NCI-H345 treated with DMSO at 0.1 percent for 48 hours (cell line): ENCODE data around the gene SLC35G2.
"Not testable (repeated sequence)": the region's sequence is repeated elsewhere in the genome, so short reads cannot be mapped to it uniquely, and the experiment has no call there.

Experiments used
- DNase-seq: peaks from one replicate; lab custom pipeline; 2025; ENCODE audit not compliant: unreplicated experiment; lab: John Stamatoyannopoulos, UW

SLC35G2 gene

DNA sequence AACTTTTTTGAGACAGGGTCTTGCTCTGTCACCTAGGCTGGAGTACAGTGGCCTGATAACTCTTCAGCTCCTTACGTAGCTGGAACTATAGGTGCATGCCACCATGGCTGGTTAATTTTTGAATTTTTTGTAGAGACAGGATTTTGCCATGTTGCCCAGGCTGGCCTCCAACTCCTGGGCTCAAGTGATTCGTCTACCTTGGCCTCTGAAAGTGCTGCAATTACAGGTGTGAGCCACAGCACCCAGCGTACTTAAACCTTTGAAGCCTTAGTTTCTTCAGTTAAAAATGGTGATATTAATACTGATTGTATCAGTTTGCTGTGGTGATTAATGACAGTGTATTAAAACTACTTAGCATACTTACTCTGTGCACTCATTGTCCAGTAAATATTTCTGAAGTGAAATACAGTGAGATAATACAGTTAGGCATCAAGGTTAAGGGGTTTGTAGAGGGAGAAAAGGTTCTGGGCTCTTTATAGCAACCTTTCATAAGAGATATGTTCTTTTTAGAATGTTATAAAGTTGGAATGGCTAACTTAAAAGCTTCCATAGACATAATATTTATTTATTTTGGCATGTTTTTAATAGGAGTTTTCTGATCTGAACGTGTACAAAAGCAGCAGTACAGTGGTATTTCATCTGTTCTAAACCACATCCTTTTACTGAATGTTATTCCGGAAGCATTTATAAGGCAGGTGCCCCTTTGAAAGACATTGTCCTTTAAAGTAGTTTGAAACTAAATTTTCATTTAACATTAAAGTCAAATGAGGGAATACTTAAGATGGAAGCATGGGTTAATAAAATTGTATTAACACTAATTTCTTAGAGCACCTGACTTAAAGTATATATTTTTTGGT is 66.7 kb downstream of the SLC35G2 start:
- DNase-seq: no peak

DNA sequence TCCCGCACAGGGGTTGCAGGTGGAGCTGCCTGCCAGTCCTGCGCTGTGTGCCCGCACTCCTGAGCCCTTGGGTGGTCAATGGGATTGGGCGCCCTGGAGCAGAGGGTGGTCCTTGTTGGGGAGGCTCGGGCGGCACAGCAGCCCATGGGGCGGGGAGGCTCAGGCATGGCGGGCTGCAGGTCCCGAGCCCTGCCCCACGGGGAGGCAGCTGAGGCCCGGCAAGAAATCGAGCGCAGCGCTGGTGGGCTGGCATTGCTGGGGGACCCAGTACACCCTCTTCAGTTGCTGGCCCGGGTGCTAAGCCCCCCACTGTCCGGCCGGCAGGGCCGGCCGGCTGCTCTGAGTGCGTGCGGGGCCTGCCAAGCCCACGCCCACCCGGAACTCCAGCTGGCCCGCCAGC is 71.0 kb downstream of the SLC35G2 start:
- DNase-seq: no peak

DNA sequence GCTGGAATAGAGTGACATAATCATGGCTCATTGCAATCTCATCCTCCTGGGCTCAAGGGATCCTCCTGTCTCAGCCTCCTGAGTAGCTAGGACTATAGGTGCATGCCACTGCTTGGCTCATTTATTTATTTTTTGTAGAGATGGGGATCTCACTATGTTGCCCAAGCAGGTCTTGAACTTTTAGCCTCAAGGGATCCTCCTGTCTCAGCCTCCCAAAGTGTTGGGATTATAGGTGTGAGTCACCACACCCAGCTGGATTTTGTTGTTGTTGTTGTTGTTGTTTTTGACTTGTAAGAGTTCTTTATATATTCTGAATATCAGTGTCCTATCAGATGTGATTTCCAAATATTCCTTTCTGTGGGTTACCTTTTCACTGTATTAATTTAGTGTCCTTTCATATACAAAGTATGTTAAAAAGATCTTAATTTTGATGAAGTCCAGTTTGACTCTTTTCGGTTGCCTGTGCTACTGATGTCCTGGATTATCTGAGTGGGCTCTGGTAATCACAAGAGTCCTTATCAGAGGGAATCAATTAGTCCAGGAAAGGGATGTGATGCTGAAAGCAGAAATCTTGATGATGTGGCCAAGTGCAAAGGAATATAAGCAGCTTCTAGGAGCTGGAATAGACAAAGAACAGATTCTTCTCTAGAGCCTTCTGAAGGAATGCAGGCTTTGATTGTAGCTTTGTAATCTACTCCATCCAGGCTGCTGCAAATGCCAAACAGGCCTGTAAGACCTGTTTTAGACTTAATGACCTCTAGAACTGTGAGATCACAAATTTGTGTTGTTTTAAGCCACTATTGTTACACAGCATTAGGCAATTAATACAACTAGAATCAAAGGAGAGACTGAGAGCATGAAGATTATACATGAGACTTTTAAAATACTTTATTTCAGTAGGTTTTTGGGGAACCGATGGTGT is 73.3 kb downstream of the SLC35G2 start:
- no peak for DNase-seq

DNA sequence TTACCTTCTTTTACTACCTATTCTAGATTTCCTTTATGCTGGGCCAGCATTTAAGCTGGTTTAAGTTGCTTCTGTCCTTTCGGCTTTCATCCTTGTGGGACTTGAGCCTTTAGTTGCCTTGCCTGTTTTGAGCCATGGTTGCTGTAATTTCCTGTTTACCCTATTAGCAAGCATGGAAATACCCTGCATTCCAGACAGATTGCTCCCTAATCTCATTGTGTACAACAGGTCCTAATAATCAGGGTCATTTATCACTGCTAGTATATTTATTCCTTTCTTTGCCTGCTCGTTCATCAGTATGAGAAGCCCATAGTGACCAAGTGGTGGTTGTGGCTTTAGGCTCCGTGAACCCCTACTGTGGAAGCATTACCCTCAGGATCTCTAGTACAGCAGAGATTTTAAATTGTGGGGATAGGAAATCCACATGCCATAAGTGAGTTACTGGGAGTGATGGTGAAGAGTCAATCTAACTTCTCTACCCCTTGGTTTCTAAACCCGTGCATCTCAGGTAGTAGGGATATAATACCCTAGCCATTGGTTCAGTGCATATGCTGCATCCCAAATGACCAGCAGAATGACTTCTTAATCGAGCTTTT is 75.0 kb downstream of the SLC35G2 start:
- no peak for DNase-seq

DNA sequence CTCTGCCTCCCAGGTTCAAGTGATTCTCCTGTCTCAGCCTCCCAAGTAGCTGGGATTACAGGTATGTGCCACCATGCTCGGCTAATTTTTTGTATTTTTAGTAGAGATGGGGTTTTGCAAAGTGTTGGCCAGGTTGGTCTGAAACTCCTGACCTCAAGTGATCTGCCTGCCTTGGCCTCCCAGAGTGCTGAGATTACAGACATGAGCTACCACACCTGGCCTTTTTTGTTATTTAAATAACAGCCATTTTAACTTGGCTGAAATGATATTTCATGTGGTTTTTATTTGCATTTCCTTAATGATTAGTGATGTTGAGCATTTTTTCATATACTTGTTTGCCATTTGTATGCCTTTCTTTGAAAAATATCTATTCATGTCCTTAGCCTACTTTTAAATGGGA is 78.2 kb downstream of the SLC35G2 start:
- not testable (repeated sequence) for DNase-seq

DNA sequence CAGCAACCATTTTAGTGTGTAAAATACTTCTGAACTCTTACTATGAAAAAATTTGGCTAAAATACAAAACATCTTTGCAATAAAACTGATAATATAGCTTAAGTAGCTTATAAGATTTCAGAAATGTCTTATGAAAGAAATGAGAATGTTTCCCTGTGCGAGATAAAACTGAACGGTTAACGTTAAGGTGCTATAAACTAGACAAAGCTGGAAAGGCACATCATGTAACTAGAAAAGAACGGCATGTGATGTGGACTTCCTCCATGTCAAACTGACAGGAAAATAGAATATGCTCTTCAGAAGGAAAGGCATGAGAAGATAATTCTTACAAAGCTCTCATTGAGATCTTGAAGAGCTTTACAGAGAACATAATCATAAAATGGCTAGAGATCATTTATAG is 79.6 kb downstream of the SLC35G2 start:
- no peak for DNase-seq

DNA sequence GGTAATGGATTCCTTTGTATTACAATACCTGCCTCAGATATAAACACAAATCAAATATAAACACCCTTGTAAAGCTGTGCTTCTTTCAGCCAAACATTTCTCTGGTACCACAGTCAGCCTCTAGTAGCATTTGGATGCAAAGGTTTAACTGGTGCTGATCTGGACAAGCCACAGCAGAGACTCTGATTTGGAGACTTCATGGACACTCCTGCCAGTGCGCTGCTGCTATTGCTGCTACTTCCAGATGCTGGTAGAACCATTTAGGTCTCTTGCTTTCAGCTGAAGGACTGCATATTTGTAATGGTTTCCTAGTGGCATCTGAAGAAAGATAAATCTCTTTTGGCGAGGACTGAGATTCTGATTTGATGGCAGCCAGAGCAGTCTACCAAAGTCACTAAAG is 80.0 kb downstream of the SLC35G2 start:
- DNase-seq: no peak

DNA sequence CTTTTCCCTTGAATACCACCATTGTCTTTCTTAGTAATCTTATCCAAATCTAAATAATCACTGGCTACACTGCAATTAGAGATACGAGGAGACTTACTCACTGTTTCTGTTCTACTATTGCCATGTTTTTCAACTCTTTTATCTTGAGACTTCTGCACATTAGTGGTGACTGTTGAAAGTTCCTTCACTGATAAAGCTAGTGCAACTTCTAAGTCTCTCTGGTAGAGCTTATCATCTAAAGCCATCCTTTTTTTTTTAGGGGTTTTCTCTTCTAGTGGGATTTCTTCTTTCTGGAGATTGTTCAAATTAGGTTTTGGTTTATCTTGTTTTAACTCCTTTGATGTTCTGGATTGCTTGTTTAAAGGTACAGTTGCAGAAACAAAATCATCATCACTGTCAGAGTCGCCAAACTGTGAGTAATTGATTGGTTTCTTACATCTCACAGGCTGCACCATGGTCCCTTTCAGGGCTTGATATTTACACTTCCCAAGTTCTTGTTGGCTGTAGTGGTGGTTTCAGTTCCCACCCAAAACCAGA is 80.8 kb downstream of the SLC35G2 start:
- no peak for DNase-seq

DNA sequence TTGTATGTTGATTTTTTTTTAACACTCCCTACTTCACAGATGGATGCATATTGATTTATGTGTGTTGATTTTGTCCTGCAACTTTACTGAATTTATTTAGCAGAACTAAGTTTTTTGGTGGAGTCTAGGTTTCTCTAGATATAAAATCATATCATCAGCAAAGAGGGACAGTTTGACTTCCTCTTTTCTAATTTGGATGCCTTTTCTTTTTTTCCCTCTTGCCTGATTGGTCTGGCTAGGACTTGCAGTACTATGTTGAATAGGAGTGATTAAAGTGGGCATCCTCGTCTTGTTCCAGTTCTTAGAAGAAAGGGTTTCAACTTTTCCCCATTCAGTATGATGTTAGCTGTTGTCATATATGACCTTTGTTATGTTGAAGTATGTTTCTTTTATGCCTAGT is 81.8 kb downstream of the SLC35G2 start:
- not testable (repeated sequence) for DNase-seq

DNA sequence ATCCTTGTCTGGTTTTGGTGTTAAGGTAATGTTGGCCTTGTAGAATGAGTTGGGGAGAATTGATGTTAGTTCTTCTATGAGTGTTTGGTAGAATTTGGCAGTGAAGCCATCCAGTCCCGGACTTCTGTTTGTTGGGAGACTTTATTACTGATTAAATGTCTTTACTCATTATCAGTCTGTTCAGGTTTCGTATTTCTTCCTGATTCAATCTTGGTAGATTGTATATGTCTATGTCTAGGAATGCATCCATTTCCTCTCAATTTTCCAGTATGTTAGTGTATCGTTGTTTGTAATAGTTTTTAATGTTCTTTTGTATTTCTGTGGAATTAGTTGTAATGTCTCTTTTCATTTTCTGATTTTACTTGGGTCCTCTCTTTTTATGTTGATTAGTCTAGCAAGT is 82.5 kb downstream of the SLC35G2 start:
- no peak for DNase-seq

DNA sequence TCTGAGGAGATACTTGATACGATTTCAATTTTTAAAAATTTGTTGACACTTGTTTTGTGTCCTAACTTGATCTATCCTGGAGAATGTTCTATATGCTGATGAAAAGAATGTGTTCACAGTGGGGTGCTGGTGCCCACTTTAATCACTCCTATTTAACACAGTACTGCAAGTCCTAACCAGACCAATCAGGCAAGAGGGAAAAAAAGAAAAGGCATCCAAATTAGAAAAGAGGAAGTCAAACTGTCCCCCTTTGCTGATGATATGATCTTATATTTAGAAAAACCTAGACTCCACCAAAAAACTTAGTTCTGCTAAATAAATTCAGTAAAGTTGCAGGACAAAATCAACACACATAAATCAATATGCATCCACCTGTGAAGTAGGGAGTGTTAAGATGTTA is 83.6 kb downstream of the SLC35G2 start:
- DNase-seq: not testable (repeated sequence)

DNA sequence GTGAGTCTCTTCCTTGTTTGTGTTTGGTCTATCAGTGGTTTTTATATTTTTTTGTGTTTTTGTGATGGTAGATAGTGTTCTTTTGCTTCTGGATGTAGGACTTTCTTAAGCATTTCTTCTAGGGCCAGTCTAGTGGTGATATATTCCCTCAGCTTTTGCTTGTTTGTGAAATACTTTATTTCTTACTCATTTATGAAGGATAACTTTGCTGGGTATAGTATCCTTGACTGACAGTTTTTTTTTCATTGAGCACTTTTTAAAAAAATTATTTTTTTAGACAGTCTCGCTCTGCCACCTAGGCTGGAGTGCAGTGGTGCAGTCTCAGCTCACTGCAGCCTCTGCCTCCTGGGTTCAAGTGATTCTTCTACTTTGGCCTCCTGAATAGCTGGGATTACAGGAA is 85.0 kb downstream of the SLC35G2 start:
- DNase-seq: no peak

DNA sequence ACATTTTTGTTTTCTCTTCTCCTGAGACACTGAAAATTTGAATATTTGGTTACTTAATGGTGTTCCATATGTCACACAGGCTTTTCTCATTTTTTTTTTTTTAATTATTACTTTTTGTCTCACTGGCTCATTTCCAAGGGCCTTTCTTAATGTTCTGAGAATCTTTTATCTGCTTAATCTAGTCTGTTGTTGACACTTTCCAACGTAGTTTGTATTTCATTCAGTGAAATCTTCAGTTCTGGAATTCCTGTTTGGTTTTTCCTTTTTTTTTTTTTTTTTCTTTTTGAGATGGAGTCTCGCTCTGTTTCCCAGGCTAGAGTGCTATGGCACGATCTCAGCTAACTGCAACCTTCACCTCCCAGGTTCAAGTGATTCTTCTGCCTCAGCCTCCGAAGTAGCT is 85.8 kb downstream of the SLC35G2 start:
- DNase-seq: no peak
